Bronchial epithelial cell (primary cell): ENCODE measurements around the gene RNF103. TPM values are rescaled to one million over a fixed set of nuclear protein-coding genes. Genes with fewer than 3 reads are reported as not detected.
"Not testable (repeated sequence)": the region's sequence is repeated elsewhere in the genome, so short reads cannot be mapped to it uniquely, and the experiment has no call there.

Experiments used
- DNase-seq: peaks from one replicate; pipeline ENCODE4 v3.0.0-alpha.2; 2010; ENCODE audit warnings: low read depth
- FAIRE-seq: peaks from 2 replicates; lab custom pipeline; 2011; peaks lifted over from hg19 to GRCh38; lab: Jason Lieb, UNC
- H3K27me3 ChIP-seq: 2 replicates; pipeline ENCODE4 v1.5.1; 2011; ENCODE audit warnings: low read length; ENCODE audit not compliant: control insufficient read depth, insufficient read depth
- H3K36me3 ChIP-seq: 2 replicates; pipeline ENCODE4 v1.5.1; 2011; ENCODE audit warnings: low read length; ENCODE audit not compliant: control insufficient read depth, insufficient read depth
- H3K4me3 ChIP-seq: 2 replicates; pipeline ENCODE4 v1.5.1; 2011; ENCODE audit warnings: mild to moderate bottlenecking, low read depth, low read length, control low read depth
- total RNA-seq: library from RNA; depleted of rRNA; stranded (reverse); fragments of >200 nt; gene quantifications from 2 replicates; pipeline ENCODE4 v1.2.1, GENCODE V29; 2014
- TF ChIP-seq, protein P1 (sequence below): IDR thresholded peaks from 2 replicates; pipeline ENCODE4 v1.5.1; 2011; ENCODE audit warnings: mild to moderate bottlenecking, moderate library complexity, low read length, control low read depth, inconsistent platforms; ENCODE audit not compliant: insufficient read depth, severe bottlenecking

Gene RNF103, protein sequence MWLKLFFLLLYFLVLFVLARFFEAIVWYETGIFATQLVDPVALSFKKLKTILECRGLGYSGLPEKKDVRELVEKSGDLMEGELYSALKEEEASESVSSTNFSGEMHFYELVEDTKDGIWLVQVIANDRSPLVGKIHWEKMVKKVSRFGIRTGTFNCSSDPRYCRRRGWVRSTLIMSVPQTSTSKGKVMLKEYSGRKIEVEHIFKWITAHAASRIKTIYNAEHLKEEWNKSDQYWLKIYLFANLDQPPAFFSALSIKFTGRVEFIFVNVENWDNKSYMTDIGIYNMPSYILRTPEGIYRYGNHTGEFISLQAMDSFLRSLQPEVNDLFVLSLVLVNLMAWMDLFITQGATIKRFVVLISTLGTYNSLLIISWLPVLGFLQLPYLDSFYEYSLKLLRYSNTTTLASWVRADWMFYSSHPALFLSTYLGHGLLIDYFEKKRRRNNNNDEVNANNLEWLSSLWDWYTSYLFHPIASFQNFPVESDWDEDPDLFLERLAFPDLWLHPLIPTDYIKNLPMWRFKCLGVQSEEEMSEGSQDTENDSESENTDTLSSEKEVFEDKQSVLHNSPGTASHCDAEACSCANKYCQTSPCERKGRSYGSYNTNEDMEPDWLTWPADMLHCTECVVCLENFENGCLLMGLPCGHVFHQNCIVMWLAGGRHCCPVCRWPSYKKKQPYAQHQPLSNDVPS
- total RNA-seq = 17.7 and 18.2 TPM in 2 replicates

DNA sequence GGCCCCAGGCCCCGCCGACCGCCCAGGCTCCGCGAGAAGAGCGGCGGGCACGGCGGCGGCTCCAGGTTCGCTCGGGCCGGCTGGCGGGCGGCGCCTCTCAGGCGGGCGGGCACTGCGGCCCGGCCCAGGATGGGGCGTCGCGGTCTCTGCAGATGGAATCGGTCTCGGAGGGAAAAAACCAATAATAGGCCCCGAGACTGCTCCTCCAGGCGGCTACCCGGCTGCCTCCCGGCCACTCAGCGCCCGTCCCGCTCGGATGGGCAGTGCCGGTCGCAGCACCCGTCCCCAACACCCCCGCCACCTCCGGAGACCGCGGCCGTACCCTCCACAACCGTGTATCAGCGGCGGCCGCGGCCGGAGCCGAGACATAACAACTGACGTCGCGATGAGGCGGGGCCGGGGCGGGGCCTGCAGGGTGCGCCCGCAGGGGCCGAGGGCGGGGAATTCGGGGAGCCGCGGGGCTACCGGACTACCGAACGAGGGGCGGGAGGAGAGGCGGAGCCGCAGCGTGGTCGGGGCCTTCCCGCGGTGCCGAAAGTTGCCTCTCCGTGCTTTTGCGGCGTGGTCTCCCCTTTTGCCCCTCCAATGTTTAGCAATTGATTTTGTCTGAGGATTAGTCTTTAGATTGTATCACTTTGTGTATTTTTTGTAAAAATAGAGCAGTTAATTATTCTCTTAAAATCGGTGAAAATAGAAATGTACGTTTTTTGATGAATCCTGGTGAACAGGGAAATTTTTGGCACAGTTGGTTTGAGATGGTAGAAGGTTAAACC lies at the start of gene RNF103:
RNF103 (minus strand) TSS at position 372 of the 773 bp plus-strand sequence. CDS start 979 bp downstream, outside the sequence.
- H3K36me3 ChIP-seq = no peaks in the 10 kb centered on the region
- DNase-seq (peak; percentile 68), FAIRE-seq (no peak)
- H3K27me3 ChIP-seq = no peaks in the 10 kb centered on the region
- TF ChIP-seq, protein P1, sequence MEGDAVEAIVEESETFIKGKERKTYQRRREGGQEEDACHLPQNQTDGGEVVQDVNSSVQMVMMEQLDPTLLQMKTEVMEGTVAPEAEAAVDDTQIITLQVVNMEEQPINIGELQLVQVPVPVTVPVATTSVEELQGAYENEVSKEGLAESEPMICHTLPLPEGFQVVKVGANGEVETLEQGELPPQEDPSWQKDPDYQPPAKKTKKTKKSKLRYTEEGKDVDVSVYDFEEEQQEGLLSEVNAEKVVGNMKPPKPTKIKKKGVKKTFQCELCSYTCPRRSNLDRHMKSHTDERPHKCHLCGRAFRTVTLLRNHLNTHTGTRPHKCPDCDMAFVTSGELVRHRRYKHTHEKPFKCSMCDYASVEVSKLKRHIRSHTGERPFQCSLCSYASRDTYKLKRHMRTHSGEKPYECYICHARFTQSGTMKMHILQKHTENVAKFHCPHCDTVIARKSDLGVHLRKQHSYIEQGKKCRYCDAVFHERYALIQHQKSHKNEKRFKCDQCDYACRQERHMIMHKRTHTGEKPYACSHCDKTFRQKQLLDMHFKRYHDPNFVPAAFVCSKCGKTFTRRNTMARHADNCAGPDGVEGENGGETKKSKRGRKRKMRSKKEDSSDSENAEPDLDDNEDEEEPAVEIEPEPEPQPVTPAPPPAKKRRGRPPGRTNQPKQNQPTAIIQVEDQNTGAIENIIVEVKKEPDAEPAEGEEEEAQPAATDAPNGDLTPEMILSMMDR = no peak
- peak within 1 kb of the TSS; percentile 62 for H3K4me3 ChIP-seq

DNA sequence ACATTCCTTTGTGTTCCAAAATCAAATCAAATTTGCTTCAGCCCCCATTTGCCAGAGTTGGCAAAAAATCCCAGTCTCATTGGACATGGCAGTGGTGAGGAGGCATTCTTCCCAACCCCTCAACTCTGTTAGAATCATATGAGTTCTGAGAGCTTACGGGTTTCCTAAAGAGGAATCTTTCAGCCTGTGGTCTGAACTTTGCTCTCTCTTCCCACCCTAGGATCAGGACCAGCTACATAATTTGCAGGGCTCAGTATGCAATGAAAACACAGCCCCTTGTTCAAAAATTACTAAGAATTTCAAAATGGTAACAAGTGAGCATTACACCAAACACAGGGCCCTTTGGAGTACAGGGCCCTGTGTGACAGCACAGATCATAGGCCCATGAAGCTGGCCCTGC lies 49.3 kb upstream of the RNF103 start:
- Histone ChIP-seq H3K4me3 (no peak overlapping the region), H3K36me3 (no peaks in the 10 kb centered on the region), H3K27me3 (no peaks in the 10 kb centered on the region)
- no peak for FAIRE-seq
- TF ChIP-seq, protein P1 = no peak
- no peak for DNase-seq

DNA sequence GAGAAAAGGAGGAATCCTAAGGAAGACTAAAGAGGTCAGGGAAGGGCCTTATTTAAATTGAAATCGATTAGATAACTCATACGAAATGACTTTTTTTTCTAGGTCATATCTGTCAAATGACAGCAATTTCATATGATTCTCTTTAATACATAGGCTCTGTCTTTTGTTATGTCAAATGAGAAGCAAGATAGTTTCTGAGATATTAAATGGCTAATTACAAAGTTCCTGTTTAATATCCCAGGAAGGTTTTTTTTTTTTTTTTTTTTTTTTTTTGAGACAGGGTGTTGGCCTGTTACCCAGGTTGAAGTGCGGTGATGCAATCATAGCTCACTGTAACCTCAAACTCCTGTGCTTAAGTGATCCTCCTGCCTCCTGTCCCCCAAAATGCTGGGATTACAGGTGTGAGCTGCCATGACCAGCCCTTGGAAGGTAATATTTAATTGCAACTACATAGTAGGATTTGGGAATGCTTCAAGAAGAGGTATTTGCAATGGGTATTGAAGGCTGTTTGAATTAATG lies 48.4 kb upstream of the RNF103 start:
- H3K27me3 ChIP-seq = no peaks in the 10 kb centered on the region
- H3K36me3 ChIP-seq = no peaks in the 10 kb centered on the region
- TF ChIP-seq, protein P1 = no peak
- no peak for FAIRE-seq
- H3K4me3 ChIP-seq = no peak overlapping the region
- peak; percentile 32 for DNase-seq

DNA sequence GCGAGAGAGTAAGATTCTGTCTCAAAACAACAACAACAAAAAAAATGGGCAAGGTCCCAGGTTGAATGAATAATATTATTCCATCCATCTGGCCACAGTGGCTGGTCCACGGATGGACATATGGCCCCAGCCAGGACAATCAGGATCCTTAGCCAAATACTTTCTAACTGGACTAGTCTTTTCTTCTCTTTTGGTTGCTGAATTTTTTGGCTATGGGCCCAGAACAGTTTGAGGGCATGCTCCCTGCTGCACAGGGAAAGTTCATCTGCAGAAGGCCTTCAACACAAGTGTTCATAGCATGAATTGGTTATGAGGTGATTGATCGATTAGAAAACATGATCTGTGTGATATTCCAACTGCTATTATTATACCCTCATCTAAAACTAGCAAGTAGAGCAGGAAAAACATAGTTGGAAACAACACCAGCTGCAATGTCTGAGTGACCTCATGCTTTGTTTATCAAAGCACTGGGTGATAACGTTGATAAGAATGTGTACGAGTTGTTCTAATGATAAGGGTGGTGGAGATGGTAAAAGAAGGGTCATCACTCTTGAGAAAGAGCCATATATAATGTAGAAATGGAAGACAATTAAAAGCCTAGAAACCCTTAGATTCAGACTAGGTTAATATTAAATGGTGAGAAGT lies 47.8 kb upstream of the RNF103 start:
- DNase-seq (peak; percentile 43), FAIRE-seq (no peak)

DNA sequence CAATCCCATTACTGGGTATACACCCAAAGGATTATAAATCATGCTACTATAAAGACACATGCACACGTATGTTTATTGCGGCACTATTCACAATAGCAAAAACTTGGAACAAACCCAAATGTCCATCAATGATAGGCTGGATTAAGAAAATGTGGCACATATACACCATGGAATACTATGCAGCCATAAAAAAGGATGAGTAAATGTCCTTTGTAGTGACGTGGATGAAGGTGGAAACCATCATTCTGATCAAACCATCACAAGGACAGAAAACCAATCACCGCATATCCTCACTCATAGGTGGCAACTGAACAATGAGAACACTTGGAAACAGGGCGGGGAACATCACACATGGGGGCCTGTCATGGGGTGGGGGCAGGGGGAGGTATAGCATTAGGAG lies 45.7 kb upstream of the RNF103 start:
- H3K36me3 ChIP-seq, DNase-seq, FAIRE-seq, H3K27me3 ChIP-seq, H3K4me3 ChIP-seq: not testable (repeated sequence)

More for the DNA sequence above, 47.8 kb upstream of the RNF103 start:
- Histone ChIP-seq H3K27me3 (no peaks in the 10 kb centered on the region), H3K36me3 (no peaks in the 10 kb centered on the region), H3K4me3 (no peak overlapping the region)
- TF ChIP-seq, protein P1 = no peak
